HCT116 (cell line): ENCODE data around the gene PLAU. TPM values are rescaled to one million over a fixed set of nuclear protein-coding genes. Genes with fewer than 3 reads are reported as not detected.

Experiments used
- ATAC-seq: fragments of 200-7000 bp; cut with Tn5 transposase; 2 replicates; pipeline ENCODE4 v1.9.1; 2020; ENCODE audit warnings: mild to moderate bottlenecking, moderate library complexity
- BruUV-seq: library from RNA; stranded (reverse); fragments of 400-500 nt; replicated peaks from 2 replicates; lab custom pipeline; 2021; lab: Mats Ljungman, UMichigan
- CTCF ChIA-PET: fragments of 300-600 bp; sonication (Branson Sonifier 250); formaldehyde crosslinking; loops from one replicate; lab custom pipeline; 2021; ENCODE audit warnings: antibody characterized with exemption; lab: Charles Lee
- POLR2A ChIA-PET: fragments of 300-600, 350-600 bp; sonication (Branson Sonifier 250); formaldehyde crosslinking; loops from one replicate; lab custom pipeline; 2021; ENCODE audit warnings: antibody characterized with exemption; lab: Charles Lee
- RAD21 ChIA-PET, 2 experiments: fragments of 300-600 bp; sonication (Branson Sonifier 250); formaldehyde crosslinking; loops; one replicate each; lab custom pipeline; 2023; ENCODE audit warnings: low total read pairs in 2 of 2; ENCODE audit not compliant: uncharacterized antibody in 2 of 2, unreplicated experiment in 2 of 2, low non-redundant PET in 1 of 2; lab: Charles Lee
- DNase-seq: peaks from one replicate; pipeline ENCODE4 v3.0.0-alpha.2; 2010; ENCODE audit warnings: low read depth, low spot score
- H2AFZ ChIP-seq: fragments of 200-600 bp; shearing (Covaris generic), sonication (generic); 2 replicates; pipeline ENCODE4 v1.6.1; 2017; ENCODE audit warnings: low read depth, mixed run types, mixed read lengths, antibody characterized with exemption, low read length; ENCODE audit not compliant: poor library complexity, severe bottlenecking
- H3K27ac ChIP-seq: 2 replicates; pipeline ENCODE4 v1.5.1; 2012; ENCODE audit warnings: low read depth, low read length
- H3K27me3 ChIP-seq: fragments of 200-600 bp; sonication (generic); 2 replicates; pipeline ENCODE4 v1.6.1; 2016; ENCODE audit warnings: mixed run types, low read length, mixed read lengths; ENCODE audit not compliant: insufficient read depth
- H3K36me3 ChIP-seq, 2 experiments: fragments of 200-500 bp in 1 of 2; fragments of 200-600 bp in 1 of 2; sonication (Bioruptor generic) in 1 of 2; sonication (generic) in 1 of 2; 2 replicates each; pipeline versions ENCODE4 v1.5.1 to v1.6.1; 2014 to 2016; ENCODE audit warnings: low read length in 2 of 2, inconsistent platforms in 1 of 2, mixed read lengths in 1 of 2, mixed run types in 1 of 2; ENCODE audit not compliant: insufficient read depth in 2 of 2, control insufficient read depth in 1 of 2
- H3K4me1 ChIP-seq, 2 experiments: fragments of 200-600 bp in 1 of 2; sonication (generic) in 1 of 2; 2 replicates each; pipeline versions ENCODE4 v1.5.1 to v1.6.1; 2012 to 2017; ENCODE audit warnings: low read length in 2 of 2, inconsistent platforms in 1 of 2, mild to moderate bottlenecking in 1 of 2, mixed read lengths in 1 of 2, mixed run types in 1 of 2, moderate library complexity in 1 of 2; ENCODE audit not compliant: insufficient read depth in 2 of 2, control insufficient read depth in 1 of 2
- H3K4me2 ChIP-seq: fragments of 200-600 bp; sonication (generic); 2 replicates; pipeline ENCODE4 v1.6.1; 2017; ENCODE audit warnings: mixed run types, low read length, mixed read lengths
- H3K4me3 ChIP-seq, 2 experiments: fragments of 200-600 bp in 1 of 2; sonication (generic) in 1 of 2; replicated peaks in 1 of 2; 2 replicates each; pipeline ENCODE4 v1.5.1; 2011 to 2016; ENCODE audit warnings: low read length in 2 of 2, control low read depth in 1 of 2, low read depth in 1 of 2, mild to moderate bottlenecking in 1 of 2, mixed read lengths in 1 of 2, mixed run types in 1 of 2
- H3K79me2 ChIP-seq: fragments of 200-600 bp; sonication (generic); 2 replicates; pipeline ENCODE4 v1.6.1; 2017; ENCODE audit warnings: mild to moderate bottlenecking, mixed run types, low read length, moderate library complexity, mixed read lengths; ENCODE audit not compliant: insufficient read depth
- H3K9ac ChIP-seq: fragments of 200-600 bp; sonication (generic); 2 replicates; pipeline ENCODE4 v1.6.1; 2016; ENCODE audit warnings: low read length, mixed read lengths
- H3K9me2 ChIP-seq: fragments of 200-600 bp; sonication (generic), shearing (Covaris generic); 2 replicates; pipeline ENCODE4 v1.6.1; 2017; ENCODE audit warnings: mixed run types, mild to moderate bottlenecking, moderate library complexity; ENCODE audit not compliant: insufficient read depth
- H3K9me3 ChIP-seq, 2 experiments: fragments of 200-500 bp in 1 of 2; fragments of 200-600 bp in 1 of 2; sonication (Bioruptor generic) in 1 of 2; sonication (generic) in 1 of 2; 2 replicates each; pipeline ENCODE4 v1.6.1; 2014 to 2017; ENCODE audit warnings: low read length in 2 of 2, mixed read lengths in 2 of 2, inconsistent platforms in 1 of 2, low read depth in 1 of 2, mild to moderate bottlenecking in 1 of 2, mixed run types in 1 of 2, moderate library complexity in 1 of 2; ENCODE audit not compliant: control insufficient read depth in 1 of 2, insufficient read depth in 1 of 2
- H4K20me1 ChIP-seq: fragments of 200-600 bp; sonication (generic), shearing (Covaris generic); 2 replicates; pipeline ENCODE4 v1.6.1; 2017; ENCODE audit warnings: mixed run types, mild to moderate bottlenecking, moderate library complexity; ENCODE audit not compliant: insufficient read depth
- CTCF ChIP-seq, 3 experiments: fragments of 200-600 bp in 1 of 3; sonication (generic) in 1 of 3; IDR thresholded peaks in 2 of 3; conservative IDR thresholded peaks in 1 of 3; 2 replicates each; pipeline ENCODE4 v1.5.1; 2012 to 2017; ENCODE audit warnings: low read depth in 2 of 3, low read length in 2 of 3, antibody characterized with exemption in 1 of 3, borderline replicate concordance in 1 of 3, control low read depth in 1 of 3, mild to moderate bottlenecking in 1 of 3, mixed read lengths in 1 of 3, mixed run types in 1 of 3, moderate library complexity in 1 of 3; ENCODE audit not compliant: insufficient read depth in 1 of 3
- EGR1 ChIP-seq: IDR thresholded peaks from 2 replicates; pipeline ENCODE4 v1.6.1; 2012; ENCODE audit warnings: low read depth
- ELF1 ChIP-seq: IDR thresholded peaks from 2 replicates; pipeline ENCODE4 v1.6.1; 2012; ENCODE audit warnings: low read depth, borderline replicate concordance
- EZH2 ChIP-seq: fragments of 200-600 bp; sonication (generic); IDR thresholded peaks from 2 replicates; pipeline ENCODE4 v1.6.1; 2017; ENCODE audit warnings: antibody characterized with exemption, mixed run types
- FOSL1 ChIP-seq: IDR thresholded peaks from 2 replicates; pipeline ENCODE4 v1.6.1; 2012; ENCODE audit warnings: low read depth
- MAX ChIP-seq: IDR thresholded peaks from 2 replicates; pipeline ENCODE4 v1.6.1; 2012
- POLR2A ChIP-seq: IDR thresholded peaks from 2 replicates; pipeline ENCODE4 v1.7.0; 2011; ENCODE audit warnings: borderline replicate concordance; ENCODE audit not compliant: insufficient read depth, insufficient read length; ENCODE audit errors: extremely low read depth
- RAD21 ChIP-seq: IDR thresholded peaks from 2 replicates; pipeline ENCODE4 v1.6.1; 2012; ENCODE audit warnings: low read depth, mild to moderate bottlenecking
- SP1 ChIP-seq: IDR thresholded peaks from 2 replicates; pipeline ENCODE4 v1.6.1; 2012; ENCODE audit warnings: low read depth
- YY1 ChIP-seq: IDR thresholded peaks from 2 replicates; pipeline ENCODE4 v1.6.1; 2011; ENCODE audit warnings: low read length, low read depth, moderate library complexity, mild to moderate bottlenecking; ENCODE audit not compliant: insufficient replicate concordance; ENCODE audit errors: extremely low read depth
- ZBTB33 ChIP-seq: IDR thresholded peaks from 2 replicates; pipeline ENCODE4 v1.6.1; 2011; ENCODE audit warnings: mild to moderate bottlenecking, low read length, moderate library complexity; ENCODE audit not compliant: insufficient replicate concordance; ENCODE audit errors: extremely low read depth
- ZFX ChIP-seq: fragments of 450-650 bp; IDR thresholded peaks from 2 replicates; pipeline ENCODE4 v1.6.1; 2017
- intact Hi-C: fragments of 100-400 bp; cut with micrococcal nuclease; formaldehyde crosslinking; loops from 2 replicates; pipeline ENCODE4 v1.10.0; 2022
- total RNA-seq: library from RNA; stranded (reverse); gene quantifications from one replicate; pipeline ENCODE4 v1.2.1, GENCODE V29; 2021; ENCODE audit not compliant: unreplicated experiment
- TF ChIP-seq, protein P1 (sequence below): IDR thresholded peaks from 2 replicates; pipeline ENCODE4 v1.6.1; 2012
- TF ChIP-seq, protein P2 (sequence below): IDR thresholded peaks from 2 replicates; pipeline ENCODE4 v1.6.1; 2012; ENCODE audit warnings: low read depth

Gene PLAU
- total RNA-seq, 1 experiment from 2014 or later, result 60.3 TPM

GRCh38 chr10:73878365-73878764 lies 32.6 kb upstream of the PLAU start:
- Histone ChIP-seq H3K9ac (no peak overlapping the region), H3K4me1 (peaks cover 29 to 45% of the 10 kb centered on the region in 2 experiments), H3K79me2 (peaks cover under 1% of the 10 kb centered on the region; the same call in 1 of the 2 replicates), H2AFZ (no peak overlapping the region), H3K4me2 (no peak overlapping the region), H3K9me2 (no peaks in the 10 kb centered on the region), H3K9me3 (no peaks in the 10 kb centered on the region), H3K36me3 (no peaks in the 10 kb centered on the region), H4K20me1 (no peaks in the 10 kb centered on the region), H3K4me3 (no peak overlapping the region), H3K27ac (no peak overlapping the region), H3K27me3 (no peaks in the 10 kb centered on the region)
- TF ChIP-seq, protein P1, sequence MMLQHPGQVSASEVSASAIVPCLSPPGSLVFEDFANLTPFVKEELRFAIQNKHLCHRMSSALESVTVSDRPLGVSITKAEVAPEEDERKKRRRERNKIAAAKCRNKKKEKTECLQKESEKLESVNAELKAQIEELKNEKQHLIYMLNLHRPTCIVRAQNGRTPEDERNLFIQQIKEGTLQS, result no peak
- TF ChIP-seq, protein P2, sequence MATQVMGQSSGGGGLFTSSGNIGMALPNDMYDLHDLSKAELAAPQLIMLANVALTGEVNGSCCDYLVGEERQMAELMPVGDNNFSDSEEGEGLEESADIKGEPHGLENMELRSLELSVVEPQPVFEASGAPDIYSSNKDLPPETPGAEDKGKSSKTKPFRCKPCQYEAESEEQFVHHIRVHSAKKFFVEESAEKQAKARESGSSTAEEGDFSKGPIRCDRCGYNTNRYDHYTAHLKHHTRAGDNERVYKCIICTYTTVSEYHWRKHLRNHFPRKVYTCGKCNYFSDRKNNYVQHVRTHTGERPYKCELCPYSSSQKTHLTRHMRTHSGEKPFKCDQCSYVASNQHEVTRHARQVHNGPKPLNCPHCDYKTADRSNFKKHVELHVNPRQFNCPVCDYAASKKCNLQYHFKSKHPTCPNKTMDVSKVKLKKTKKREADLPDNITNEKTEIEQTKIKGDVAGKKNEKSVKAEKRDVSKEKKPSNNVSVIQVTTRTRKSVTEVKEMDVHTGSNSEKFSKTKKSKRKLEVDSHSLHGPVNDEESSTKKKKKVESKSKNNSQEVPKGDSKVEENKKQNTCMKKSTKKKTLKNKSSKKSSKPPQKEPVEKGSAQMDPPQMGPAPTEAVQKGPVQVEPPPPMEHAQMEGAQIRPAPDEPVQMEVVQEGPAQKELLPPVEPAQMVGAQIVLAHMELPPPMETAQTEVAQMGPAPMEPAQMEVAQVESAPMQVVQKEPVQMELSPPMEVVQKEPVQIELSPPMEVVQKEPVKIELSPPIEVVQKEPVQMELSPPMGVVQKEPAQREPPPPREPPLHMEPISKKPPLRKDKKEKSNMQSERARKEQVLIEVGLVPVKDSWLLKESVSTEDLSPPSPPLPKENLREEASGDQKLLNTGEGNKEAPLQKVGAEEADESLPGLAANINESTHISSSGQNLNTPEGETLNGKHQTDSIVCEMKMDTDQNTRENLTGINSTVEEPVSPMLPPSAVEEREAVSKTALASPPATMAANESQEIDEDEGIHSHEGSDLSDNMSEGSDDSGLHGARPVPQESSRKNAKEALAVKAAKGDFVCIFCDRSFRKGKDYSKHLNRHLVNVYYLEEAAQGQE, result no peak
- no peak for TF ChIP-seq POLR2A
- no peak for TF ChIP-seq YY1
- no peak for TF ChIP-seq ZFX
- TF ChIP-seq SP1, result no peak
- no peak for TF ChIP-seq RAD21
- no peak for TF ChIP-seq EZH2
- no peak for TF ChIP-seq ELF1
- TF ChIP-seq CTCF (IDR thresholded peaks at IDR 0.05 in 2 of 3, conservative IDR thresholded peaks at IDR 0.05 in 1 of 3; ENCODE audit: borderline replicate concordance in 1 of 3, insufficient read depth in 1 of 3, low read depth in 2 of 3, low read length in 2 of 3), result no peak
- TF ChIP-seq EGR1, result no peak
- TF ChIP-seq FOSL1, result no peak
- TF ChIP-seq ZBTB33, result no peak
- TF ChIP-seq MAX, result no peak
- ChIA-PET RAD21 (no interaction called here), CTCF (interaction anchor here (1.6 to 3.1 kb wide), 4 partner anchors 10 to 62 kb away, joined by 5 to 24 read pairs (median 14); no protein-coding TSS in a partner anchor), POLR2A (interaction anchor here (2.7 kb wide), 1 partner anchor 10 kb away, joined by 18 read pairs; no protein-coding TSS in a partner anchor)
- no peak for DNase-seq
- ATAC-seq, result no peak
- BruUV-seq, result no TSS peak
- intact Hi-C loops, result loop anchor here (5.0 kb wide), 1 partner anchor 106 kb away; a partner anchor contains a TSS
